ENCODE results near the gene LAMC1.
A peak's percentile ranks its signal among the peaks of the same experiment; 100 is the strongest.

Gene LAMC1

GRCh38 chr1:183081402-183082120 lies 58.3 kb downstream of the LAMC1 start:
- POLR2A ChIA-PET = no interaction called here
- H3K9me3 ChIP-seq (ENCODE audit: control insufficient read depth, insufficient read depth, low read depth, low read length) = no peaks in the 10 kb centered on the region
- H3K4me3 ChIP-seq (ENCODE audit: low read depth, low read length) = no peak overlapping the region
- H3K4me1 ChIP-seq (ENCODE audit: control insufficient read depth, insufficient read depth, low read length) = no peaks in the 10 kb centered on the region; the same call in none of the 2 replicates
- no peak overlapping the region for H3K27ac ChIP-seq (ENCODE audit: extremely low read depth, low read depth, low read length)
- no peaks in the 10 kb centered on the region for H3K36me3 ChIP-seq (ENCODE audit: control insufficient read depth in 2 of 2, insufficient read depth in 1 of 2, low read length in 2 of 2)
- CTCF ChIA-PET = no interaction called here
- TF ChIP-seq ZNF555 (tag by site-specific recombination; conservative IDR thresholded peaks at IDR 0.05) = peak; percentile 94
- TF ChIP-seq ZNF23 (tag by site-specific recombination; IDR thresholded peaks at IDR 0.05; ENCODE audit: borderline replicate concordance) = no peak
- no peak for TF ChIP-seq ZNF704 (tag by site-specific recombination; IDR thresholded peaks at IDR 0.05)
- no peak for TF ChIP-seq ZBTB6 (tag by site-specific recombination; IDR thresholded peaks at IDR 0.05)
- no peak for TF ChIP-seq ZNF544 (tag by site-specific recombination; IDR thresholded peaks at IDR 0.05)
- TF ChIP-seq ZNF133 (tag by site-specific recombination; IDR thresholded peaks at IDR 0.05) = no peak
- TF ChIP-seq TSHZ1 (tag by site-specific recombination; IDR thresholded peaks at IDR 0.05; ENCODE audit: borderline replicate concordance) = peak; percentile 41; the same call in 1 of the 2 replicates
- TF ChIP-seq ZFP37 (tag by site-specific recombination; IDR thresholded peaks at IDR 0.05) = peak; percentile 74
- peak; percentile 59 for TF ChIP-seq ZNF529 (tag by site-specific recombination; IDR thresholded peaks at IDR 0.05; ENCODE audit: insufficient replicate concordance)
- 0 out of 2 replicates have a peak, but pooled peaks have one; percentile 77 for TF ChIP-seq ZNF404 (tag by site-specific recombination; IDR thresholded peaks at IDR 0.05)
- no peak for TF ChIP-seq ZNF274 (IDR thresholded peaks at IDR 0.05; ENCODE audit: low read length)
- no peak for TF ChIP-seq ZNF274 (tag by site-specific recombination; IDR thresholded peaks at IDR 0.05; ENCODE audit: borderline replicate concordance)
- TF ChIP-seq ZNF580 (tag by site-specific recombination; IDR thresholded peaks at IDR 0.05) = 0 out of 2 replicates have a peak, but pooled peaks have one; percentile 64
- TF ChIP-seq ZBTB21 (tag by site-specific recombination; IDR thresholded peaks at IDR 0.05) = peak; percentile 53; the same call in 1 of the 2 replicates
- peak; percentile 32; the same call in 1 of the 2 replicates for TF ChIP-seq SP3 (tag by site-specific recombination; IDR thresholded peaks at IDR 0.05)
- peak; percentile 90; the same call in 1 of the 2 replicates for TF ChIP-seq ZNF140 (tag by site-specific recombination; IDR thresholded peaks at IDR 0.05)
- TF ChIP-seq HIC1 (tag by site-specific recombination; IDR thresholded peaks at IDR 0.05) = no peak
- TF ChIP-seq ZBTB7A (tag by site-specific recombination; IDR thresholded peaks at IDR 0.05; ENCODE audit: low read depth) = no peak
- no peak for TF ChIP-seq ZNF561 (tag by site-specific recombination; IDR thresholded peaks at IDR 0.05; ENCODE audit: borderline replicate concordance)
- no peak for TF ChIP-seq KLF1 (tag by site-specific recombination; IDR thresholded peaks at IDR 0.05)
- TF ChIP-seq ZNF518A (tag by site-specific recombination; conservative IDR thresholded peaks at IDR 0.05; ENCODE audit: low read depth) = peak; percentile 95
- TF ChIP-seq ZSCAN23 (tag by site-specific recombination; IDR thresholded peaks at IDR 0.05) = no peak
- TF ChIP-seq ZNF202 (tag by site-specific recombination; IDR thresholded peaks at IDR 0.05; ENCODE audit: borderline replicate concordance) = peak; percentile 92; the same call in 1 of the 2 replicates
- TF ChIP-seq SP2 (tag by site-specific recombination; IDR thresholded peaks at IDR 0.05) = no peak

Data from HEK293 (cell line).